ENCODE results near the gene TUB.

Gene TUB

GRCh38 chr11:8102296-8102915 lies 21.4 kb downstream of the TUB start:
- no peaks in the 10 kb centered on the region for H3K79me2 ChIP-seq
- no peak overlapping the region for H3K4me3 ChIP-seq (ENCODE audit: low read depth, low read length)
- no peaks in the 10 kb centered on the region for H3K4me1 ChIP-seq
- no peak overlapping the region for H3K4me2 ChIP-seq (ENCODE audit: low read length)
- H3K27me3 ChIP-seq (ENCODE audit: control insufficient read depth, insufficient read depth, low read length): no peaks in the 10 kb centered on the region
- H3K9ac ChIP-seq: no peak overlapping the region
- H3K36me3 ChIP-seq (ENCODE audit: control insufficient read depth, insufficient read depth, low read length): no peaks in the 10 kb centered on the region
- no peak overlapping the region for H3K27ac ChIP-seq
- no peak for TF ChIP-seq CTCF (IDR thresholded peaks at IDR 0.05)
- H2AFZ ChIP-seq: no peak overlapping the region
- no peaks in the 10 kb centered on the region for H3K9me3 ChIP-seq (ENCODE audit: control insufficient read depth, low read length)

GRCh38 chr11:8102965-8103364 lies 22.0 kb downstream of the TUB start:
- no peak for TF ChIP-seq CTCF (IDR thresholded peaks at IDR 0.05)
- H3K27me3 ChIP-seq (ENCODE audit: control insufficient read depth, insufficient read depth, low read length): no peaks in the 10 kb centered on the region
- H3K9me3 ChIP-seq (ENCODE audit: control insufficient read depth, low read length): no peaks in the 10 kb centered on the region

GRCh38 chr11:8103909-8104308 lies 22.9 kb downstream of the TUB start:
- no peaks in the 10 kb centered on the region for H3K9me3 ChIP-seq (ENCODE audit: control insufficient read depth, low read length)
- no peak overlapping the region for H3K4me3 ChIP-seq (ENCODE audit: low read depth, low read length)
- no peaks in the 10 kb centered on the region for H3K36me3 ChIP-seq (ENCODE audit: control insufficient read depth, insufficient read depth, low read length)
- no peak overlapping the region for H3K27ac ChIP-seq
- H3K4me2 ChIP-seq (ENCODE audit: low read length): no peak overlapping the region
- no peaks in the 10 kb centered on the region for H3K79me2 ChIP-seq
- no peak for TF ChIP-seq CTCF (IDR thresholded peaks at IDR 0.05)
- no peaks in the 10 kb centered on the region for H3K4me1 ChIP-seq
- no peak overlapping the region for H3K9ac ChIP-seq
- no peak overlapping the region for H2AFZ ChIP-seq
- H3K27me3 ChIP-seq (ENCODE audit: control insufficient read depth, insufficient read depth, low read length): no peaks in the 10 kb centered on the region

More at GRCh38 chr11:8102965-8103364, 22.0 kb downstream of the TUB start:
- Histone ChIP-seq H3K36me3 (ENCODE audit: control insufficient read depth, insufficient read depth, low read length) (no peaks in the 10 kb centered on the region), H3K4me3 (ENCODE audit: low read depth, low read length) (no peak overlapping the region), H3K4me1 (no peaks in the 10 kb centered on the region), H3K79me2 (no peaks in the 10 kb centered on the region), H2AFZ (no peak overlapping the region), H3K9ac (no peak overlapping the region), H3K27ac (no peak overlapping the region), H3K4me2 (ENCODE audit: low read length) (no peak overlapping the region)

GRCh38 chr11:8105133-8105532 lies 24.1 kb downstream of the TUB start:
- Histone ChIP-seq H3K79me2 (no peaks in the 10 kb centered on the region), H3K36me3 (ENCODE audit: control insufficient read depth, insufficient read depth, low read length) (no peaks in the 10 kb centered on the region)
- no peak for TF ChIP-seq CTCF (IDR thresholded peaks at IDR 0.05)

GRCh38 chr11:8105666-8106065 lies 24.7 kb downstream of the TUB start:
- H3K9ac ChIP-seq: no peak overlapping the region
- H3K27ac ChIP-seq: no peak overlapping the region
- no peaks in the 10 kb centered on the region for H3K79me2 ChIP-seq
- peaks cover under 1% of the 10 kb centered on the region for H3K4me1 ChIP-seq
- H2AFZ ChIP-seq: no peak overlapping the region
- no peaks in the 10 kb centered on the region for H3K9me3 ChIP-seq (ENCODE audit: control insufficient read depth, low read length)
- H3K36me3 ChIP-seq (ENCODE audit: control insufficient read depth, insufficient read depth, low read length): no peaks in the 10 kb centered on the region
- H3K4me3 ChIP-seq (ENCODE audit: low read depth, low read length): no peak overlapping the region
- H3K27me3 ChIP-seq (ENCODE audit: control insufficient read depth, insufficient read depth, low read length): no peaks in the 10 kb centered on the region
- TF ChIP-seq CTCF (IDR thresholded peaks at IDR 0.05): no peak
- no peak overlapping the region for H3K4me2 ChIP-seq (ENCODE audit: low read length)

More at GRCh38 chr11:8105133-8105532, 24.1 kb downstream of the TUB start:
- no peaks in the 10 kb centered on the region for H3K9me3 ChIP-seq (ENCODE audit: control insufficient read depth, low read length)
- no peak overlapping the region for H3K4me2 ChIP-seq (ENCODE audit: low read length)
- H3K4me3 ChIP-seq (ENCODE audit: low read depth, low read length): no peak overlapping the region
- no peaks in the 10 kb centered on the region for H3K4me1 ChIP-seq
- H3K27ac ChIP-seq: no peak overlapping the region
- no peak overlapping the region for H2AFZ ChIP-seq
- no peaks in the 10 kb centered on the region for H3K27me3 ChIP-seq (ENCODE audit: control insufficient read depth, insufficient read depth, low read length)
- no peak overlapping the region for H3K9ac ChIP-seq

All from parathyroid adenoma (tissue), 2 donors.